HEK293 (cell line): ENCODE data around the gene PTPRG.

Experiments used
- CTCF ChIA-PET: fragments of 350-600 bp; formaldehyde crosslinking; extraction: SDS; loops from one replicate; lab custom pipeline; 2021; ENCODE audit warnings: antibody characterized with exemption; lab: Yijun Ruan, JAX
- POLR2A ChIA-PET: fragments of 300-600 bp; formaldehyde crosslinking; extraction: SDS; loops from one replicate; lab custom pipeline; 2020; ENCODE audit warnings: antibody characterized with exemption, inconsistent platforms; lab: Yijun Ruan, JAX
- H3K27ac ChIP-seq: fragments of 200-500 bp; sonication (Bioruptor generic); 2 replicates; pipeline ENCODE4 v1.5.1; 2014; ENCODE audit warnings: low read depth, low read length, control low read depth, inconsistent platforms; ENCODE audit errors: extremely low read depth
- H3K36me3 ChIP-seq, 2 experiments: fragments of 200-500 bp in 1 of 2; sonication (Bioruptor generic) in 1 of 2; 1 replicate in 1 of 2; 2 replicates in 1 of 2; pipeline ENCODE4 v1.5.1; 2014 to 2017; ENCODE audit warnings: inconsistent platforms in 2 of 2, low read length in 2 of 2; ENCODE audit not compliant: control insufficient read depth in 2 of 2, insufficient read depth in 1 of 2
- H3K4me1 ChIP-seq: fragments of 200-500 bp; sonication (Bioruptor generic); 2 replicates; pipeline ENCODE4 v1.5.1; 2014; ENCODE audit warnings: mild to moderate bottlenecking, low read length, inconsistent platforms; ENCODE audit not compliant: control insufficient read depth, insufficient read depth
- H3K4me3 ChIP-seq: 2 replicates; pipeline ENCODE4 v1.5.1; 2011; ENCODE audit warnings: low read depth, mild to moderate bottlenecking, control low read depth, low read length, moderate library complexity
- H3K9me3 ChIP-seq: fragments of 200-500 bp; sonication (Bioruptor generic); 2 replicates; pipeline ENCODE4 v1.5.1; 2014; ENCODE audit warnings: low read depth, low read length, inconsistent platforms; ENCODE audit not compliant: control insufficient read depth, insufficient read depth
- PRDM1 ChIP-seq: fragments of 450-650 bp; formaldehyde crosslinking; IDR thresholded peaks from 2 replicates; pipeline ENCODE4; 2016; ENCODE audit warnings: missing biosample characterization, missing genetic modification characterization
- PRDM2 ChIP-seq: fragments of 450-650 bp; formaldehyde crosslinking; IDR thresholded peaks from 2 replicates; pipeline ENCODE4 v1.5.1; 2016; ENCODE audit warnings: missing biosample characterization, missing genetic modification characterization, borderline replicate concordance
- REPIN1 ChIP-seq: fragments of 450-650 bp; formaldehyde crosslinking; IDR thresholded peaks from 2 replicates; pipeline ENCODE4 v1.5.1; 2017; ENCODE audit warnings: missing biosample characterization, missing genetic modification characterization, low read depth
- SP2 ChIP-seq: fragments of 450-650 bp; formaldehyde crosslinking; IDR thresholded peaks from 2 replicates; pipeline ENCODE4 v1.5.1; 2016; ENCODE audit warnings: missing biosample characterization, missing genetic modification characterization
- TRIM28 ChIP-seq: IDR thresholded peaks from 2 replicates; pipeline ENCODE4 v1.6.1; 2011; ENCODE audit warnings: low read length, control low read depth, borderline replicate concordance
- ZBTB20 ChIP-seq: fragments of 450-650 bp; formaldehyde crosslinking; IDR thresholded peaks from 2 replicates; pipeline ENCODE4 v1.5.1; 2016; ENCODE audit warnings: missing biosample characterization, missing genetic modification characterization
- ZBTB44 ChIP-seq: fragments of 450-650 bp; IDR thresholded peaks from 2 replicates; pipeline ENCODE4 v1.5.1; 2018; ENCODE audit warnings: missing biosample characterization, mild to moderate bottlenecking, missing genetic modification characterization
- ZBTB6 ChIP-seq: fragments of 450-650 bp; formaldehyde crosslinking; IDR thresholded peaks from 2 replicates; pipeline ENCODE4 v1.5.1; 2017; ENCODE audit warnings: missing biosample characterization, missing genetic modification characterization
- ZIC2 ChIP-seq: fragments of 450-650 bp; formaldehyde crosslinking; IDR thresholded peaks from 2 replicates; pipeline ENCODE4 v1.5.1; 2016; ENCODE audit warnings: missing biosample characterization, missing genetic modification characterization
- ZNF248 ChIP-seq: fragments of 450-650 bp; formaldehyde crosslinking; IDR thresholded peaks from 2 replicates; pipeline ENCODE4 v1.5.1; 2017; ENCODE audit warnings: missing biosample characterization, missing genetic modification characterization
- ZNF514 ChIP-seq: fragments of 450-650 bp; formaldehyde crosslinking; IDR thresholded peaks from 2 replicates; pipeline ENCODE4 v1.5.1; 2016; ENCODE audit warnings: missing biosample characterization, missing genetic modification characterization
- ZNF549 ChIP-seq: fragments of 450-650 bp; IDR thresholded peaks from 2 replicates; pipeline ENCODE4 v1.5.1; 2018; ENCODE audit warnings: missing biosample characterization, missing genetic modification characterization, mild to moderate bottlenecking, inconsistent platforms, moderate library complexity
- ZNF645 ChIP-seq: fragments of 450-650 bp; formaldehyde crosslinking; IDR thresholded peaks from 2 replicates; pipeline ENCODE4; 2016; ENCODE audit warnings: missing biosample characterization, missing genetic modification characterization
- ZNF747 ChIP-seq: fragments of 450-650 bp; formaldehyde crosslinking; IDR thresholded peaks from 2 replicates; pipeline ENCODE4 v1.5.1; 2016; ENCODE audit warnings: missing biosample characterization, missing genetic modification characterization
- ZNF776 ChIP-seq: fragments of 450-650 bp; formaldehyde crosslinking; IDR thresholded peaks from 2 replicates; pipeline ENCODE4 v1.5.0; 2017; ENCODE audit warnings: missing biosample characterization, missing genetic modification characterization, borderline replicate concordance
- ZSCAN18 ChIP-seq: fragments of 450-650 bp; formaldehyde crosslinking; IDR thresholded peaks from 2 replicates; pipeline ENCODE4 v1.5.1; 2016; ENCODE audit warnings: missing biosample characterization, missing genetic modification characterization

The PTPRG gene

GRCh38 chr3:61518590-61518989 is 42.8 kb upstream of the PTPRG start:
- CTCF ChIA-PET, result interaction anchor here (0.6 to 0.8 kb wide), 2 partner anchors 40 to 780 kb away, joined by 3 read pairs; no protein-coding TSS in a partner anchor
- TF ChIP-seq ZNF248 (no peak), TRIM28 (no peak), ZBTB6 (no peak), ZNF645 (tag by site-specific recombination) (no peak), PRDM1 (tag by site-specific recombination) (0 out of 2 replicates have a peak, but pooled peaks have one; percentile 32), ZNF549 (tag by site-specific recombination) (no peak)
- H3K9me3 ChIP-seq, result no peaks in the 10 kb centered on the region
- no peaks in the 10 kb centered on the region for H3K36me3 ChIP-seq
- POLR2A ChIA-PET, result no interaction called here
- H3K27ac ChIP-seq, result no peak overlapping the region
- no peak overlapping the region for H3K4me3 ChIP-seq
- H3K4me1 ChIP-seq, result no peaks in the 10 kb centered on the region

GRCh38 chr3:61520966-61521628 is 40.3 kb upstream of the PTPRG start:
- ChIA-PET CTCF (interaction anchor here (0.6 kb wide), 1 partner anchor 1630 kb away, joined by 6 read pairs; no protein-coding TSS in a partner anchor), POLR2A (no interaction called here)
- TF ChIP-seq REPIN1 (no peak), ZBTB20 (tag by site-specific recombination) (0 out of 2 replicates have a peak, but pooled peaks have one; percentile 24), ZNF514 (tag by site-specific recombination) (no peak), ZBTB44 (tag by site-specific recombination) (0 out of 2 replicates have a peak, but pooled peaks have one; percentile 12), SP2 (tag by site-specific recombination) (0 out of 2 replicates have a peak, but pooled peaks have one; percentile 13)
- Histone ChIP-seq H3K36me3 (no peaks in the 10 kb centered on the region), H3K4me1 (no peaks in the 10 kb centered on the region), H3K4me3 (no peak overlapping the region), H3K27ac (no peak overlapping the region), H3K9me3 (no peaks in the 10 kb centered on the region)

GRCh38 chr3:61522060-61522459 is 39.3 kb upstream of the PTPRG start:
- ChIA-PET CTCF (no interaction called here), POLR2A (no interaction called here)
- H3K27ac ChIP-seq, result no peak overlapping the region
- no peaks in the 10 kb centered on the region for H3K4me1 ChIP-seq
- H3K36me3 ChIP-seq, result no peaks in the 10 kb centered on the region
- TF ChIP-seq ZNF776 (tag by site-specific recombination) (no peak), ZIC2 (peak; percentile 31; the same call in 1 of the 2 replicates)
- TF ChIP-seq, all 188 proteins: peak for 1
- Histone ChIP-seq H3K9me3 (no peaks in the 10 kb centered on the region), H3K4me3 (no peak overlapping the region)

- ChIA-PET CTCF (no interaction called here), POLR2A (no interaction called here)
- Histone ChIP-seq H3K36me3 (no peaks in the 10 kb centered on the region), H3K9me3 (no peaks in the 10 kb centered on the region), H3K27ac (no peak overlapping the region), H3K4me1 (no peaks in the 10 kb centered on the region), H3K4me3 (no peak overlapping the region)
- TF ChIP-seq ZNF747 (tag by site-specific recombination) (no peak), ZSCAN18 (tag by site-specific recombination) (no peak), PRDM2 (no peak)
Observed at GRCh38 chr3:61522626-61523025, 38.7 kb upstream of the PTPRG start.
